Stomach (tissue), 4 donors: ENCODE data around the gene GTF3C4.

ENCODE experiments used
- EP300 ChIP-seq: sonication (generic); formaldehyde crosslinking; IDR thresholded peaks from one replicate; pipeline ENCODE4 v1.6.1; 2017; ENCODE audit warnings: antibody characterized with exemption
- POLR2AphosphoS5 ChIP-seq, 3 donors: sonication (generic); formaldehyde crosslinking; IDR thresholded peaks; one replicate each; pipeline ENCODE4 v1.6.1; 2016; ENCODE audit warnings: antibody characterized with exemption in 3 of 3

DNA sequence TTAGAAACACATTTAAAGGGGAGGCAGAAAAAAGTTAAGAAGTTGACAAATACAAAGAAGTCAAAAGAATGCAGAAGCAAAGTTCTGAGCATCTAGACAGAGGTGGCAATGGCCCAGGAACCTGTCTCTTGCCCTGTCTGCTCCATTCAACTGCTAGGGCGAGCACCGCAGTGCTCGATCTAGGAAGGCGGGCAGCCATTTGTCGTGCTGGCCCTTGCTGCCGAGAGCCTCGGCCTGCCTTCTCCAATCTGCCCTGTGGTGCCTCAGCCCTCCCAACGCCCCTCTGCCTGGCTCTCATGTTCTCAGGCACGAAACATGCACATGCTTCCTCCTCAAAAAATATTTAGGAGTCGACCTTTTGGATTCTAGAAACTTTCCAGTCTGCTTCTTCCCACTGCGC, 42.7 kb upstream of the GTF3C4 start:
- TF ChIP-seq POLR2AphosphoS5 (IDR thresholded peaks at IDR 0.05), result no peak
- no peak for TF ChIP-seq EP300
